Colon (tissue), 2 donors: ENCODE results near the gene CCDC141.

Experiments used
- FAIRE-seq: peaks from 2 replicates; lab custom pipeline; 2012; peaks lifted over from hg19 to GRCh38; lab: Jason Lieb, UNC
- donor health status: control.
- donor health status: control.

Gene CCDC141

DNA sequence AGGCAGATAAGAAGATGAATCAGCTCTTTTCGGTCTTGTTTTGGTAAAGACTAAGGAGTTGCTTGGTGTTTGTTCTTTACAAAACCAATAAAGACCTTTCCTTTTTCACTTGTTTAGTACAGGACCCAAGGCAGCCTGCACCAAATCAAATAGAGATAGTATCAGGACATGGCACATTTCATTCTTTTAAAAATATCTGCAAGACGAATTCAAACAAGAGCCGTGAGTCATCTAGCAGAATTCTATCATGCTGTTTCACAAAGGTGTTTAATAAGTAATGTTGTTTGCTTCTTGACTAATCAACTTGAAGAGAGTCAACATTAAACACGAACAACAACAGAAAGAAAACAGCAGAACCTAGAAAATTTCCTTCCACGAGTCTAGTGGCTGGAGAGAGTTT, 139.9 kb downstream of the CCDC141 start:
- no peak for FAIRE-seq

DNA sequence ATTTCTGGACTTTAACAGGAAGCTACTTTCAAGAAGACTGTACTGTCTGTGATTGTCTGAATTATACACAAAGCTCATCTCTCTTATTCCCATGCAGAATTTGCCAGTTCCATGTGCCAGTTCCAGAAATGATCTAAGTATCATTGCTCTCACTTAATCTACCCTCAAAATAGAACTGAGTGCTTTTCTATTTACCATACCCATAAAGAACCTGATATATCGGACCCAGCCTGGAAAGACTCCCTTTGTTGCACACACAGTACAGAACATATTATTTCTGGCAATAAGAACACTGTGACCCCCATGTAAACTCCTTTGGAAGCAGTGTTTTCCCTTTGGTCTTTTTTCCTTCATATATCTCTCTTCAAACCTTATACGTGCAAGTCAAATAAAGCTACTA, 140.4 kb downstream of the CCDC141 start:
- no peak for FAIRE-seq

- FAIRE-seq: no peak
Observed at GRCh38 chr2:178908810-178909209, 141.1 kb downstream of the CCDC141 start.

DNA sequence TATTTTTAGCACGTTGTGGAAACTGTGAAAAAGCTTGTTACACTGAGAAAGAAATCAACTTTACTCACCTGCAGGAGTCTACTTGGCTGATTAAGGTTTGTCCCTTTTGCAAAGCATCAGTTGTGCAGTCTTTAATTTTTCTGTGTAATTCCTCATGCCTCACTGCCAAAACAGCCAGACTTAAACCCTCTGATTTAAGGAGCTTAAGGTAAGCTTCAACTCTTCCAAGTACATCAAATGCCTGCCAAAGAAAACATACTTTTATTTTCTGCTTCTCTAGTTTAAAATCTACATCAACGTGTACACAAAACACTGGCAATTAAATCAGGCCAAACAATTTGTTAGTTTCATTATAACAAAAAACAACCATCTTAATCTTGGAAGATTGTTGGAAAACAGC, 144.7 kb downstream of the CCDC141 start:
- no peak for FAIRE-seq

DNA sequence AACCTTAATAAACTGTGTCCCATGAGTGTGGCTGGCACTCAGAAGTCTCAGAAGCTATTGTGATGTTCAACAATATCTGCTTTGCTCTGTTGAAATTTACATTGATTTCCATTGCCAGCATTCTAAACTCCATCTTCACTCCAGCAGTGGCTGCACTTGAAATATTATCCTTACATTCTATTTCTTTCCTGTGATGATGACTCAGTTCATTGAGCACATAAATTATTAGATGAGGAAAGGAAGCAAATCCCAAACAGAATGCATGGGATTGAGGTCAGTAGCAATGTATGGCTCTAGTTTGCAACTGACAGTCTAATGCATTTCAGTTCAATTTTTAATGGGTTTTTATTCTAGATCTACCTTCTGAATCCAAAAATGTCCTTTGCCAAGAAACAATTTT, 150.3 kb downstream of the CCDC141 start:
- FAIRE-seq: no peak

DNA sequence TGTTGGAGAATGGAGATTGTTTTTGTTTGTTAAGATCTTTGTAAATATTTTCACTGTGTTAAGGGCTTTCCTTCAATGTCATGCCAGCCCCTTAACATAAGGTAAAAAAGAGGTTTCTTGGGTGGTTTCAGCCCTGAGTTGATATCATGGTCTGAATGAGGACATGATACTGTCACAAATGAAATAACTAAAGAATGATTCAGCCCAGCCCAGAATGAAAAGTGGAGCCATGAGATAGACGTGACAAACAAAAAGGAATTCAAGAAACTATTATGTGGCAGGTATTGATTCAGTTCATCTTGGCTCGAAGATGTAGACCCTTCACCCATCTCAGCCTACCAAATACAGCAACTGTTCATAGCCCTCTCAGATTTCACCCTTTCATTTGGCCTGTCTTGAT, 154.1 kb downstream of the CCDC141 start:
- no peak for FAIRE-seq

- FAIRE-seq: no peak
Observed at GRCh38 chr2:178895171-178895570, 154.8 kb downstream of the CCDC141 start.

DNA sequence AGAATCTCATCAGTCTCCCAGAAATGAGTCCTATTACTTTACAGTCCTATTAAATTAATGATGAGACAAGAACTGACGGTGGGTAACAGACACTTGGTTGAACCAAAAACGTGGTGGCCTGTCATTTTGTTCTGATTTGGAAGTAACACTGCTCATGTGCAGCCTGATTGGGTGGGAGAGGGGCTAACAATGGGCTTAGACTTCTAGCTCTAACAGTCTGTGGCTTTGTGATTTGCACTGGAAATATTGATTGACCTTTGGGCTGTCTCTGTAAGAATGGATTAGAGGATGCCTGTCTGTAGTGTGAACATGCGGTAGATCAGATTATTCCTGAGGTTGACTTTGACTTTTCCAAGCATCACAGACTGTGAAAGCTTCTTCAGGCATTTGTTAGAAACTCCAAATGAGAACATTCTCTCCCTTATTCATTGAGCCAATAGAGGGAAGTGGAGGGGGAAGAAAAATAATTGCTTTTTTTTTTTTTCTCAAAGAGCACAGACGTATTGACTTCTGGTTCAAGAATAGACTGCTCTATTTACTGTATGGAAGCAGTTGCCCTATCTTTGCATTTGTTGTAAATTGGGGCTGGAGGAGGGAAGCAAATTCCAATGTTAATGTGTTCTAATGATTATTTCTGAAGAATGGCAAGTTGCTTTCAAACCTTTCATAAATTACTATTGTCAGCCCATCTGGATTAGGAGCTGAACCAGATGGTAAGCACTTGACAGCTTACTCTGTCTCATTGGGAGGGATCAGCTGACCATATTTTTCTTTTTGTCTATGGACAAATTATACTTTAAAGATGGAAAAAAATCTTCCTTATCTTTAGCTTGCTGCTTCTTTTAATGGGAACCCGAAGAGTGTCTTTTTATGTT, 156.9 kb downstream of the CCDC141 start:
- no peak for FAIRE-seq

DNA sequence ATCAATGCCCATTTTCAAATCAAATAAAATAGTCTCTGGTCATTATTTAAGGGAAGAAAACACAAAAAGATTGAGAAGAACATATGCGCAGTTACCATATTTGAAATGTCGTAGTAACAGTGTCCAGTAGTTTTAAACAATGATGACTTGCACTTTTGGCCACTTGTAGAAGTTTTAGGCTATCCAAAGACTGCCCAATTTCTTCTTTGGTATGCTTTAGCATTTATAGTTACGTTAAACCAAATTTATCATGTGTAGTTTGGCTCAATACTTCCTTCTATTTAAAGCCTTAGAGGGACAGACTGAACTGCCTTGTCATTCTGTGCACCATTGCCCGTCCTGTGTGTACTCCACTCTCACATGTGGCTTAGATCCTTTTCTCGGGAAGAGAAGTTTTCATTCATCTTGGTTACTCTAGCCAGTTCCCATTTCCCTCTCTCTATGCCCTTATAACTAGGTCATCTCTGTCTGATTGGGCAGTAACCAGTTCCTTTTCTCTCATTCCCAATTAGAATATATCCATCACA, 157.9 kb downstream of the CCDC141 start:
- FAIRE-seq: no peak

DNA sequence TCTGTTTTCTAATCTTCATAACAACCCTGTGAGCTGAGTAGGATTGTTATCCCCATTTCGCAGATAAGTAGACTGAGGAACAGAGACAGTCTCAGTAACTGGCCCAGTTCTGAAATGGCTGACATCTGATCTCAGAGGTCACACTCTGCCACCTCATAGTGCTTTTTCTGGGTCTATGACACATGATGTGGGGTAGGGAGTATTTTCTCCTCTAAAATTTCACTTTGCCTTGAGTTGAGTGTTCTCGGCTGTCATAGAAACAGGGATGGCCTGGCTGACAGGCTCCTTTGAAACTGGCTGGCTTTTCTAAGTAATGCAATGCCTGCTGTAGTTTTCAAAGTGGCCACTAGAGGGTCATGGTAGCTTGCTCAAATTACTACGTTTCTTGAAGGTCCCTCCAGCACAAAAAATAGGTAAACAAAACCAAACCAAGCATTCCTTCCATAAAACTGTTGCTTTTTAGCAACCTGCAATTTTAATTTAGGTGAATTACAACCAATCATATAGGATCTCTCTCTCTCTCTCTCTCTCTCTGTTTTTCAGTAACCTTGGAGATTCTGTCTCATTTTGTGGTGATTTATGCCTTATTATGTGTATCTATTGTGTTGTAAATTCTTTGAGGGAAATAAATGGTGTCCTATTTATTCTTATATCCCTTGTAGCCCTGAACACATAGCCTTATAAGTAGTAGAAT, 158.5 kb downstream of the CCDC141 start:
- no peak for FAIRE-seq

DNA sequence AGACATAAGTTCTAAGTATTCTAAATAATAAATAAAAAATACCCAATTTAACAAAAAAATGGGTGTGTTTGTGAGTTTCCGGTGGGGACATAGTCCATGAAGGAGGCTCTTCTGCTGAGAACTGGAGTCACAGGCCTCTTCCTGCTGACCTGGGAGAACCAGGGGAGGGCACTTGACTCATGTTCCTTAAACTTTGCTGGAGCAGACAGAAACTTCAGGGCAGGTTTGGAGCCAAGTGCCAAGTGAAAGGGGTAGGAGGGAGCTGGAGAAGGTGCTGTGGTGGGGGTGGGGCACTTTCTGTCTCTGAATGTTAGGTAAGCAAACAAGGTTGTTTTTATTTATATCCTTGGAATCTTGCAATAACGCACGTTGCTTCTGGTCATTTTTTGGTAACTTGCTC, 163.9 kb downstream of the CCDC141 start:
- FAIRE-seq: no peak

DNA sequence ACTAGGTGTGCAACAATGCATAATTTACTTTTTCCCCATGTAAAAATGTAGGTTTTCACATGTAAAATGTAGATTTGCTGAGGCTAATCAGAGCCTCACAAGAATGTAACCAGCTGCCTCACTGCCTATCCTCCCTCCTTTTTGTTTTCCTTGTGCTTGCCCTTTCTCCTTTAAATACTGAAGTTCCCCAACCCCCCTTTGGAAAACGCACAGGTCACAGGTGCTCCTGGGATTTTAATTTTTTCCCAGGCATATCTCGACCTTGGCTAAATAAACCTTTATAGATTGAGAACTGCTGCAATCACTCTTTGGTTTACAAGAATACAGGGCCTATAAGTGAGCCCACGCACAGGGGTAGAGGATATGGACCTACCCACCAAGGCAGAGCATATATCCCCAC, 165.5 kb downstream of the CCDC141 start:
- no peak for FAIRE-seq

- no peak for FAIRE-seq
Observed at GRCh38 chr2:178882666-178883440, 167.1 kb downstream of the CCDC141 start.

GRCh38 chr2:178881075-178881474, 168.9 kb downstream of the CCDC141 start:
- FAIRE-seq: no peak

DNA sequence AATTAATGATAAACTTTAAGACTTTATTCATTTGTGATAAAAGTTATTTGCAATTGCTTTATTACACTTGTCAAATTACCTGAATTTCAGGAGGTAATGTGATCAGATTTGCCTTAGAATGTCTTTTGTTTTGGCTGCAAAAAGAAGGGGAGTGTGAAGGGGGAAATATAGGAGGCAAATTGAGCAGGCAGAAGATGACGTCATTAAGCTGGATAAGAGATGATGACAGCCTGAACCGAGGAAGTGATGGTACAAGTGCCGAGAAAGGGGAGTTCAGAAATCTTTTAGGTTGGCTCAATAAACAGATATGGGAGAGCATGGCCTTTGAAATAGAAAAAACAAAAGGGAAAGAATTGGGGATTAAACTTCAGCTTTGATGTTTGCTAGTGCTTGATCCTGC, 169.7 kb downstream of the CCDC141 start:
- no peak for FAIRE-seq

- FAIRE-seq: no peak
Observed at GRCh38 chr2:178877874-178878273, 172.1 kb downstream of the CCDC141 start.

GRCh38 chr2:178874529-178875240, 175.3 kb downstream of the CCDC141 start:
- FAIRE-seq: no peak

GRCh38 chr2:178873912-178874311, 176.0 kb downstream of the CCDC141 start:
- FAIRE-seq: no peak

DNA sequence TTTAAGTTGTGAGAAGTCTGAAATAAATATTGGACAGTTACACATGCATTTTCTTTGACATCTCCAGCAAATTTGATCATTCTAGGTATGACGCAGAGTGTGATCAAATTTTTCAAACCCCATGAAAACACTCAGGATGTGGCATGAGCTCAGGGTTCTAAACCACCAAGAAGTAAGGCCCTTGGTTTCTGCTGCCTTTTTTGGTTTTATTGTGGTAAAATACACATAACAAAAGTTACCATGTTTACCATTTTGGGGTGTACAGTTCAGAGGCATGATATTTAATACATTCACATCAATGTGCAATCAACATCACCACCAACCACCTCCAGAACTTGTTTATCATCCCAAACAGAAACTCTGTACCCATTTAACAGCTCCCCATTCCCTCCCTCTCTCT, 178.4 kb downstream of the CCDC141 start:
- no peak for FAIRE-seq

GRCh38 chr2:178870703-178871102, 179.2 kb downstream of the CCDC141 start:
- FAIRE-seq: no peak

- FAIRE-seq: no peak
Observed at GRCh38 chr2:178865999-178866398, 183.9 kb downstream of the CCDC141 start.
